ENCODE measurements around the gene SGIP1. TPM values are rescaled to one million over a fixed set of nuclear protein-coding genes. Genes with fewer than 3 reads are reported as not detected.

SGIP1 gene, protein sequence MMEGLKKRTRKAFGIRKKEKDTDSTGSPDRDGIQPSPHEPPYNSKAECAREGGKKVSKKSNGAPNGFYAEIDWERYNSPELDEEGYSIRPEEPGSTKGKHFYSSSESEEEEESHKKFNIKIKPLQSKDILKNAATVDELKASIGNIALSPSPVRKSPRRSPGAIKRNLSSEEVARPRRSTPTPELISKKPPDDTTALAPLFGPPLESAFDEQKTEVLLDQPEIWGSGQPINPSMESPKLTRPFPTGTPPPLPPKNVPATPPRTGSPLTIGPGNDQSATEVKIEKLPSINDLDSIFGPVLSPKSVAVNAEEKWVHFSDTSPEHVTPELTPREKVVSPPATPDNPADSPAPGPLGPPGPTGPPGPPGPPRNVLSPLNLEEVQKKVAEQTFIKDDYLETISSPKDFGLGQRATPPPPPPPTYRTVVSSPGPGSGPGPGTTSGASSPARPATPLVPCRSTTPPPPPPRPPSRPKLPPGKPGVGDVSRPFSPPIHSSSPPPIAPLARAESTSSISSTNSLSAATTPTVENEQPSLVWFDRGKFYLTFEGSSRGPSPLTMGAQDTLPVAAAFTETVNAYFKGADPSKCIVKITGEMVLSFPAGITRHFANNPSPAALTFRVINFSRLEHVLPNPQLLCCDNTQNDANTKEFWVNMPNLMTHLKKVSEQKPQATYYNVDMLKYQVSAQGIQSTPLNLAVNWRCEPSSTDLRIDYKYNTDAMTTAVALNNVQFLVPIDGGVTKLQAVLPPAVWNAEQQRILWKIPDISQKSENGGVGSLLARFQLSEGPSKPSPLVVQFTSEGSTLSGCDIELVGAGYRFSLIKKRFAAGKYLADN
- total RNA-seq, result not detected in 2 replicates

DNA sequence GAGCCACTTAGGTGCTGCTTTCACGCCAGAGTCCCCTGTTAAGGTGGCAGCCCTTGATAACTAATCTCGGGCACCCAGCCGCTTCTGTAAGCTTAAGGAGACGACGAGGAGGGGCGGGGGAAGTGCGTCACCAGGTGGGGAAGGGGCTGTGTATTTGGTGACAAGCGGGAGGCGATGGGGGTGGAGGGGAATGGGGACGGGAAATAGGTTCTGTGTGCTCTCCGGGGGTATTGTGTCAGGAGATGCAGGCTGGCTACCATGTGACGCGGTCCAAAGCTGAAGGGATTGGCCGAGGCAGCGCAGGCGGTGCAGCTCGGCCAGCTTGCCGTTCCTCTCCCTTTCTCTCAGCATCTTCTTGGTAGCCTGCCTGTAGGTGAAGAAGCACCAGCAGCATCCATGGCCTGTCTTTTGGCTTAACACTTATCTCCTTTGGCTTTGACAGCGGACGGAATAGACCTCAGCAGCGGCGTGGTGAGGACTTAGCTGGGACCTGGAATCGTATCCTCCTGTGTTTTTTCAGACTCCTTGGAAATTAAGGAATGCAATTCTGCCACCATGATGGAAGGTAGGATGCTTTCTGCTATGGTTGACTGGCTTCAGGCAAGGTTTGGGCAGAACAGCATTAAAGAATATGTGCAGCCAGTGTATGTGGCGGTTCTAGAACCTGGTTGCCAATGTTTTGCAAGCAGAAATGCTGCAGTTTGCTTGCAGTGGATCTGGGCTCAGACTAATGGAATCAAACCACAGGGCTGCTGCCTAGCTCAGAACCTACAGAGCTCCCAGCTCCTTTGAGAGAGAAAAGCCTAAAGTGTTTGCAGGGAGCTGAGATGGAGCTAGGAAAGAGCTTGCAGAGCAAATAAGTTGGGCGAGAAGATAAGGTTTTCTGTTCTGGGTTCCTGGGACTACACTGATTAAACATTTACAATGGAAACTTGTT lies at the start of gene SGIP1:
SGIP1 (plus strand) TSS at position 350 of the 937 bp plus-strand sequence; CDS start at position 556, 206 bp downstream.
- no peaks in the 10 kb centered on the region for H3K36me3 Mint-ChIP-seq (ENCODE audit: low read depth)
- no peak for DNase-seq
- peaks cover 12% of the 10 kb centered on the region for H3K4me1 Mint-ChIP-seq
- H3K27me3 Mint-ChIP-seq, result peaks cover 64% of the 10 kb centered on the region
- H3K9me3 Mint-ChIP-seq, result no peaks in the 10 kb centered on the region
- no peak within 1 kb of the TSS for H3K27ac Mint-ChIP-seq
- intact Hi-C loops (cut with micrococcal nuclease), result no loop called here
- peak within 1 kb of the TSS; percentile 72 for H3K4me3 Mint-ChIP-seq

DNA sequence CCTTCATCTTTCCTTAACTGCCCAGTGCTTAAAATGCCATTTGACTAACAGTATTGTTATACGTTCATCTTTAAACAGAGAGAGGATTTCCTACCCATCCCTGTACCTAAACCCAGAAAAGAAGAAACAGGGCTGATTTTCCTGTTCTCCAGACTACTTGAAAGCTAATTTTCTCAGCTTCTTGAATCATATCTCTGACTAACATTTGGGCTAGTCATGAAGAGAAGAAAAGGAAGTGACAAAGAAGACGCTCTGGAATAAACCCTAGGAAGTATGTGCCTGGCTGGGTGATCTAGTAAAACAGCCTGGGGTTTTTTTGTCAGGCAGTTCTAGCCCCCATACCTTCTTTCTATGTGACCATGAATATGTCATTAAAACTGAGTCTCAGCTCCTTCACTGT lies 44.8 kb upstream of the SGIP1 start:
- intact Hi-C loops (cut with micrococcal nuclease), result no loop called here
- no peaks in the 10 kb centered on the region for H3K9me3 Mint-ChIP-seq
- H3K27ac Mint-ChIP-seq, result no peak overlapping the region

DNA sequence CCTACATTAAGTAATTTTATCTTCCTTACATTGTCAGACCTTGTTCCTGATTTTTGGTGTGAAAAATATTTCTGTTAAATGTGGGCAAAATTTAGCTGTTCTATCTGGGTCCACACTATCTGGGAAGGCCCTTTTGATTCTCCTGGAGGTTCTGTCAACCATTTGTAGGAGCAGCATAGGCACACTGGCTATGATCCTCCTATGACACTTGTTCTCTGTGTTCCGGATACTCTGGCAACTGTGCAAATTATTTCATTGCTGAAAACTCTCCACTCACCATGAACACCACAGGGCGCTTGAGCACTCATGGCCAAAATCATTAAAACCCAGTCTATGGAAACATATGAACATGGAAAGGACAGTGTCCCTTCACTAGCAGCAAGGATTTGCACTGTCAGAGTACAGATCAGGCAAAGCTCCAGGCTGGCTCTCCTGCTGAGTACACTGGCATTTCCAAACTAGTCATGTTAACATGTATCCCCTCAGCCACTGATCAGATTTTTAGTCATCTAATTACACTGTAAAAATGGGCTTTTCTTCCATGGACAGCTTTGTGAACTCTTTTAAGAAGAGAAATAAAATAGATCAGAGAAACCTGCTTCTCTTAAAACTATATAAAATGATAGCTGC lies 43.9 kb upstream of the SGIP1 start:
- Mint-ChIP-seq H3K27me3 (peaks cover 4% of the 10 kb centered on the region), H3K9me3 (no peaks in the 10 kb centered on the region), H3K36me3 (ENCODE audit: low read depth) (no peaks in the 10 kb centered on the region), H3K4me3 (no peak overlapping the region), H3K4me1 (no peaks in the 10 kb centered on the region), H3K27ac (no peak overlapping the region)
- DNase-seq, result no peak
- intact Hi-C loops (cut with micrococcal nuclease), result no loop called here

More for the DNA sequence above, 44.8 kb upstream of the SGIP1 start:
- peaks cover 4% of the 10 kb centered on the region for H3K27me3 Mint-ChIP-seq
- no peaks in the 10 kb centered on the region for H3K4me1 Mint-ChIP-seq
- H3K4me3 Mint-ChIP-seq, result no peak overlapping the region
- no peaks in the 10 kb centered on the region for H3K36me3 Mint-ChIP-seq (ENCODE audit: low read depth)
- no peak for DNase-seq

DNA sequence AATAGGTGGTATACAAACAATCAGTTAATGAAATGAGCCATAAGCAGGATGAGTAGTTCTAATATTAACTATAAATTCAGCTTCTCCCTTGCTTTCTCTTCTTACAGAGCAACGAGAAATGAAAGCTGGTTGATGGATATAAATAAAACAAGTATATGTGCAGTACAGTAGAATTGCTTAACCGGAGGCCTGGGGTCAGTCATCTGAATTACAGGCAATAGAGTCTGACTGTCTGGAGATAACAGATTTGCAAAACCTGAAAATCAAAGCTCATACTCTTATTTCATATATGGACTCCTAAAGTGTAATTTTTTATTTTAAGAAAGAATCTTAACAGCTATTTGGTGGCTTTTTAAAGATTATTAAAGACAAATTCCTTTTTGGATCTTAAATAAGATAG lies 43.1 kb upstream of the SGIP1 start:
- Mint-ChIP-seq H3K27ac (no peak overlapping the region), H3K4me3 (no peak overlapping the region), H3K36me3 (ENCODE audit: low read depth) (no peaks in the 10 kb centered on the region), H3K27me3 (peaks cover 10% of the 10 kb centered on the region), H3K9me3 (no peaks in the 10 kb centered on the region), H3K4me1 (no peaks in the 10 kb centered on the region)
- DNase-seq, result no peak
- intact Hi-C loops (cut with micrococcal nuclease), result no loop called here

DNA sequence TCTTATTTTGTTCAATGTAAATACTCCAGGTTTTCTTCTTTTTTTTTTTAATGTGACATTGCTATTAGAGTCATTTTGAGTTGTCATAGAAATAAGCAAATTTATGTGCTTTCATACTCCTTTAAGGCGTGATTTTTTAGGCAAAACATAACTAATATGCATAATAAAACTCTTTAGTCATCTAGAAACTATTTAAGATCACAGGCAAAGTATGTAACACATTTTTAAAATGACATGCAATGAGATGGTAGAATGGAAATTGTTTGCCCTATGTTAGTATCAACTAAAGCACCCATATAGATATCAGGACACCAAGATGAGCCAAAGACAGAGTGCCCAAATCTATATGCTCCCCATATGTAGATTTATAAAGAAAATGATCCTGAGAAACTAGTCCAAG lies 41.5 kb upstream of the SGIP1 start:
- Mint-ChIP-seq H3K4me1 (no peaks in the 10 kb centered on the region), H3K4me3 (no peak overlapping the region), H3K9me3 (no peaks in the 10 kb centered on the region), H3K27me3 (peaks cover 19% of the 10 kb centered on the region), H3K27ac (no peak overlapping the region), H3K36me3 (ENCODE audit: low read depth) (no peaks in the 10 kb centered on the region)
- no peak for DNase-seq
- intact Hi-C loops (cut with micrococcal nuclease), result no loop called here

DNA sequence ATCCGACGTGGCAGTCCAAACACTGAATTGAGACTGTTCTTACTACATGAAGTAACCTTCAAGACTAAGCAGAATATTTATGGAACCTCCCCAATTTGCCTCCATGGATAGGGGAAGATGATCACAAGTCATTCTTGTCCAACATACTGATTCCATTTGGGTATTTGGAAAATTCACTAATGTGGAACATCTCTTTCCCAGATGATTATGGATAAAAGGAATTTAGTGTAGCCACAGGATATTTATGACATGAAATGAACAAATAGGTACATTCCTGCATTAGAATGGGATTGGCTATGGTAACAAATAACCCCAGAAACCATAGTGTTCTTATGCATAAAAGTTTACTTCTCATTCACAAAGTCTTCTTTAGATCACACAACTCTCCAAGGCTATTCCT lies 40.2 kb upstream of the SGIP1 start:
- no peaks in the 10 kb centered on the region for H3K9me3 Mint-ChIP-seq
- H3K4me3 Mint-ChIP-seq, result no peak overlapping the region
- H3K27me3 Mint-ChIP-seq, result peaks cover 24% of the 10 kb centered on the region
- intact Hi-C loops (cut with micrococcal nuclease), result no loop called here
- no peak for DNase-seq
- H3K36me3 Mint-ChIP-seq (ENCODE audit: low read depth), result no peaks in the 10 kb centered on the region
- H3K27ac Mint-ChIP-seq, result no peak overlapping the region
- H3K4me1 Mint-ChIP-seq, result no peaks in the 10 kb centered on the region

DNA sequence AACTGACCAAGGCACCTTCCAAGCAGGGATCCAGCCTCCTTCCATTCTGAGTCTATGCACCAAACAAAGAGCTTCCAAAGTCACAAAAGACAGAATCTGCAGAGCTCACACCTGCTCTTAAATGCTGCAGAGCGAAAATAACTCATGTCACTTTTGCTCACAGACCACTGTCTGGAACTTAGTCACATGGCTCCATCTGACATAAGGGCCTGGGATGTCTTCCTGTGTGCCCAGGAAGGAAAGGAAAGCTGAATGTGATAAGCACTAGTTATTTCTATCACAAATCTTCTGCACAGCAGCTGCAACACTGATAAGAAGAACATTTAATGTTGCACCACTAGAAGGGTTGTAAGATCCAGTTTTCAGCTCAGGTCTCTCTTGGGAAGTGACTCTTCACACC lies 39.5 kb upstream of the SGIP1 start:
- intact Hi-C loops (cut with micrococcal nuclease), result no loop called here
- no peak for DNase-seq
- Mint-ChIP-seq H3K4me3 (no peak overlapping the region), H3K27ac (no peak overlapping the region), H3K4me1 (no peaks in the 10 kb centered on the region), H3K9me3 (no peaks in the 10 kb centered on the region), H3K36me3 (ENCODE audit: low read depth) (no peaks in the 10 kb centered on the region), H3K27me3 (peaks cover 28% of the 10 kb centered on the region)

DNA sequence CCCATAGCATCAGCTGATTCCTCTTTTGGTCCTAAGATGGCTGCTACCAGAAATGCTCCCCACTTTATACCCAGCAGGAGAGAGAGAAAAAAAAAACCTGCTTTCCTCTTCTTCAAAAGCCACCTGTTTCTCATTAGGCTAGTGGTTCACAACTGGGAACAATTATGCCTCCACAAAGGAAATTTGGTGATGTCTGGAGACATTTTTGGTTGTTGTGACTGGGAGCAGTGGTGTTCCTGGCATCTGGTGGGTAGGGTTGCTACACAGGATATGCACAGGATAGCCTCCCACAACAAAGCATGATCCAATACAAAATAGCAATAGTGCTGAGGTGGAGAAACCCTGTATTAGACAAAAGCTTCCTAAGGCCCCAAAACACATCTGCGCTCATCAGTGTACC lies 38.5 kb upstream of the SGIP1 start:
- intact Hi-C loops (cut with micrococcal nuclease), result no loop called here
- Mint-ChIP-seq H3K27me3 (peaks cover 31% of the 10 kb centered on the region), H3K36me3 (ENCODE audit: low read depth) (no peaks in the 10 kb centered on the region), H3K4me1 (no peaks in the 10 kb centered on the region), H3K27ac (no peak overlapping the region), H3K4me3 (no peak overlapping the region), H3K9me3 (no peaks in the 10 kb centered on the region)
- no peak for DNase-seq

DNA sequence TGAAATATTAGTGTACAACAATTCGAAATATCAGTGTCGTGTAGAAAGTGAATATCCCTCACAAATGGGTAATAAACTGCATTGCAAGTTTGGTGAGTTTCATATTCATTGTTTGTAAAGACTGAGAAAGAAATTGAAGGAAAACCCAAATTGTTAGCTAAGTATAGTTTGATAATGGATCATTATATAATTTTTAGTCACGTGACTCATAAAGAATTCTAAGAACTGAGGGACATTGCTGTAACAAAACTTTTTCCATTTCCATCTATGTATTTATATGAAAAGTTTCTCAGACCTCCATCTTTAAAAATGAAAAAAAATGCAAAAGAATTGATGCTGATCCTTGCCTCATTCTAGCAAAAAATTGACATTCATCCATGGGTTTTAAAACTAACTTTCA lies 36.0 kb upstream of the SGIP1 start:
- Mint-ChIP-seq H3K4me3 (no peak overlapping the region), H3K27ac (no peak overlapping the region), H3K36me3 (ENCODE audit: low read depth) (no peaks in the 10 kb centered on the region)

DNA sequence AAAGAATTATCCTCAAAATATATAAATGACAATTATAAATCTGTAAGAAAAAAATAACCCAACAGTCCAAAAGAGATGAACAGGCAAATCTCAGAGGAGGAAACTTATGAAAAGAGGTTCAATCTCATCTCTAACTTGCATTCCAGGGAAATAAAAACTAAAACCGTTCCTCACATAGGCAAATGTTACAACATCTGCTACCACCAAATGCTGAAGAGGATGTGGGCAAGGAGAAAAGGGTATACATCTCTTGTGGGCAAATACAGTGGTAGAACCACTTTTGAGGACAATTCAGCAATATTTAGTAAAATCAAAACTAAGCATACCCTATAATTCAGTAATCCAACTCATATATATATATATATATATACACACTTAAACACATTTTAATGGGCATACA lies 33.7 kb upstream of the SGIP1 start:
- peaks cover 46% of the 10 kb centered on the region for H3K27me3 Mint-ChIP-seq

More for the DNA sequence above, 36.0 kb upstream of the SGIP1 start:
- no peak for DNase-seq
- Mint-ChIP-seq H3K4me1 (no peaks in the 10 kb centered on the region), H3K9me3 (no peaks in the 10 kb centered on the region), H3K27me3 (peaks cover 38% of the 10 kb centered on the region)
- intact Hi-C loops (cut with micrococcal nuclease), result no loop called here

DNA sequence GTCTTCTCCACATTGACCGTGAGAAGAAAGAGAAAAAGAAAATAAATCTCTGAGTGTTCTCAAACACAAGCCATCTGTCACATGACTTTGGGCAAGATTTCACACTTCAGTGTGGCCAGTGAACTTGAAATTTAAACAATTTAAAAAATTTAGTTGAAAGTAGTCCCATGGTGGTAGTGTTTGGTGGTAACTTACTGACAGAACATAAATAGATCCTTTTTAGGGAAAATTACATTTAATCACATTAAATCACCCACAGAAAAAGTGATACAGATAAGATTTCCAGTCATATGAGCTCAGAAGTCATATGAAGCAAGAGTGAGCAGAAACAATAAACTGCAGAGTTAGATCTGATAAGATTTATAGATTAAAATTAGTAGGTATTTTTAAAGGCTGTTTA lies 31.9 kb upstream of the SGIP1 start:
- Mint-ChIP-seq H3K27ac (no peak overlapping the region), H3K4me1 (no peaks in the 10 kb centered on the region), H3K9me3 (no peaks in the 10 kb centered on the region), H3K27me3 (peaks cover 42% of the 10 kb centered on the region), H3K4me3 (no peak overlapping the region), H3K36me3 (ENCODE audit: low read depth) (no peaks in the 10 kb centered on the region)
- DNase-seq, result no peak
- intact Hi-C loops (cut with micrococcal nuclease), result loop anchor here (5.0 kb wide), 2 partner anchors 260 to 545 kb away; no protein-coding TSS in a partner anchor

More for the DNA sequence above, 33.7 kb upstream of the SGIP1 start:
- no peak overlapping the region for H3K27ac Mint-ChIP-seq
- intact Hi-C loops (cut with micrococcal nuclease), result loop anchor here (5.0 kb wide), 2 partner anchors 258 to 543 kb away; no protein-coding TSS in a partner anchor
- no peaks in the 10 kb centered on the region for H3K4me1 Mint-ChIP-seq
- no peak for DNase-seq
- H3K36me3 Mint-ChIP-seq (ENCODE audit: low read depth), result no peaks in the 10 kb centered on the region
- no peak overlapping the region for H3K4me3 Mint-ChIP-seq
- no peaks in the 10 kb centered on the region for H3K9me3 Mint-ChIP-seq

DNA sequence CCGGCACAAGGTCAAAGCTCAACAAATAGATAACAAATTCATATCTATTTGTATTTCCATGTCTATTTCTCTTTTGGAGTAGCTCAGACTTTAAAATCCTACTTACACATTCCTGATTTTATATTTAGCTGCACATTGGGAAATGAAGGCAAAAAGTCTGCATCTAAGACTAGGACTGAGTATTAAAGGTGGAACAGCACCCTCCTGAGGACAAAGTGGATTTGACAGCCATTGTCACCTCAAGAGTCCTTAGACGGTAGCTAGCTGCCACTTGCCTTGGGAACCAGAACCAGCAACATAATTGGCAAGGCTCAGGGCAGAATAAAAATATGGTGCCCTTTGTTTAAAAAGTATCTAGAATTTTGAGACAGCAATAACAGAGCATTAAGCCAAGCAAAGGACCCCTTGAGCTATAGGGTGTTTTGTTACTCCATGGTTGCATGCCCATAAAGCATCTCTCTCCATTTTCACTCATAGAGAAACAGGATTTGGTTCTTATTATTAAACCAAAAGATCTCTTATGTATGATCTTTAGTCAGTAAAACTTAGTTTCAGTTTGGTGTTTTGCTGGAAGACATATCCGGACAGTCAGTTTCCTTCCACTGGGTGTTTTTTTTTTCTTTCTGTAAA lies 30.0 kb upstream of the SGIP1 start:
- Mint-ChIP-seq H3K27me3 (peaks cover 37% of the 10 kb centered on the region), H3K36me3 (ENCODE audit: low read depth) (no peaks in the 10 kb centered on the region), H3K4me3 (no peak overlapping the region), H3K27ac (no peak overlapping the region), H3K9me3 (no peaks in the 10 kb centered on the region), H3K4me1 (no peaks in the 10 kb centered on the region)
- intact Hi-C loops (cut with micrococcal nuclease), result loop anchor here (5.0 kb wide), 2 partner anchors 262 to 547 kb away; no protein-coding TSS in a partner anchor
- peak; percentile 76 for DNase-seq

Measured in activated CD4-positive, alpha-beta T cell treated with anti-CD3 and anti-CD28 coated beads, Interleukin-2, amount 10 ng/mL, durations not matched to agents 24 days and 14 days (primary cell).